Left renal cortex interstitium (tissue), 4 donors: ENCODE measurements around the gene R3HDM1. TPM values are rescaled to one million over a fixed set of nuclear protein-coding genes. Genes with fewer than 3 reads are reported as not detected.
"Not testable (repeated sequence)": the region's sequence is repeated elsewhere in the genome, so short reads cannot be mapped to it uniquely, and the experiment has no call there.

Experiments used
- DNase-seq, 4 donors: peaks; one replicate each; pipeline ENCODE4 v3.0.0-alpha.2; 2013; ENCODE audit warnings: low read depth in 4 of 4, low spot score in 2 of 4, missing footprints in 1 of 4
- polyA plus RNA-seq, 4 donors: library from polyadenylated mRNA; unstranded; fragments of 120-200 nt; gene quantifications; one replicate each; pipeline ENCODE4 v1.2.1, GENCODE V29; 2013; ENCODE audit not compliant: insufficient read length in 4 of 4

R3HDM1 gene
- polyA plus RNA-seq, 4 donors: 30.3 to 42.6 (median 34.1) TPM

- DNase-seq: no peak
These were observed 170.2 kb downstream of the R3HDM1 start for GRCh38 chr2:135701442-135701841.

- no peak for DNase-seq
These were observed 172.0 kb downstream of the R3HDM1 start for GRCh38 chr2:135703300-135703699.

GRCh38 chr2:135704075-135704474 is 172.8 kb downstream of the R3HDM1 start:
- DNase-seq: not testable (repeated sequence)

- DNase-seq: no peak
These were observed 176.9 kb downstream of the R3HDM1 start for GRCh38 chr2:135708159-135708558.

- peak in 3 of 4 donors; percentile 5 to 33 (median 9) for DNase-seq
These were observed 178.7 kb downstream of the R3HDM1 start for GRCh38 chr2:135709992-135710391.

GRCh38 chr2:135715086-135715485 is 183.8 kb downstream of the R3HDM1 start:
- not testable (repeated sequence) for DNase-seq

- DNase-seq: no peak
These were observed 196.9 kb downstream of the R3HDM1 start for GRCh38 chr2:135728064-135728743.

- no peak for DNase-seq
These were observed 201.3 kb downstream of the R3HDM1 start for GRCh38 chr2:135732561-135732960.

GRCh38 chr2:135733045-135733444 is 201.8 kb downstream of the R3HDM1 start:
- DNase-seq: no peak

- no peak for DNase-seq
These were observed 205.3 kb downstream of the R3HDM1 start for GRCh38 chr2:135736546-135736945.

GRCh38 chr2:135740206-135740605 is 208.9 kb downstream of the R3HDM1 start:
- no peak for DNase-seq

- no peak for DNase-seq
These were observed 209.7 kb downstream of the R3HDM1 start for GRCh38 chr2:135741043-135741394.

- peak; percentile 90 to 95 (median 92) for DNase-seq
These were observed 210.4 kb downstream of the R3HDM1 start, which contains the start of gene UBXN4 for GRCh38 chr2:135741395-135742324. UBXN4 (plus strand) TSS chr2:135741855; CDS start chr2:135741930, 75 bp downstream.

- peak; percentile 50 to 69 (median 58) for DNase-seq
These were observed 211.1 kb downstream of the R3HDM1 start for GRCh38 chr2:135742325-135742757.

- DNase-seq: no peak
These were observed 212.6 kb downstream of the R3HDM1 start for GRCh38 chr2:135743860-135744259.

GRCh38 chr2:135744760-135745314 is 213.6 kb downstream of the R3HDM1 start:
- DNase-seq: no peak

GRCh38 chr2:135745545-135745944 is 214.3 kb downstream of the R3HDM1 start:
- DNase-seq: no peak

- DNase-seq: no peak
These were observed 224.3 kb downstream of the R3HDM1 start for GRCh38 chr2:135755573-135755972.

- DNase-seq: no peak
These were observed 225.4 kb downstream of the R3HDM1 start for GRCh38 chr2:135756692-135757091.

- no peak for DNase-seq
These were observed 230.7 kb downstream of the R3HDM1 start for GRCh38 chr2:135762022-135762421.

- no peak for DNase-seq
These were observed 231.2 kb downstream of the R3HDM1 start for GRCh38 chr2:135762530-135762929.
